GM10248 (cell line): ENCODE results near the gene RASL12.

ENCODE experiments used
- CTCF ChIA-PET: fragments of 300-600 bp; sonication (Branson Sonifier 250); formaldehyde crosslinking; extraction: SDS; loops from one replicate; lab custom pipeline; 2021; ENCODE audit warnings: antibody characterized with exemption; lab: Yijun Ruan, JAX
- POLR2A ChIA-PET: fragments of 350-650 bp; sonication (Branson Sonifier 250); formaldehyde crosslinking; extraction: SDS; loops from one replicate; lab custom pipeline; 2020; ENCODE audit warnings: antibody characterized with exemption; lab: Yijun Ruan, JAX
- DNase-seq: peaks from one replicate; pipeline ENCODE4 v3.0.0; 2012; ENCODE audit errors: extremely low spot score
- CTCF ChIP-seq: IDR thresholded peaks from 2 replicates; pipeline ENCODE4 v1.5.1; 2012; ENCODE audit warnings: mild to moderate bottlenecking, low read depth; ENCODE audit errors: extremely low read depth, missing control alignments, control extremely low read depth

Gene RASL12

GRCh38 chr15:65062726-65063125, 5.1 kb downstream of the RASL12 start:
- ChIA-PET CTCF (interaction anchor here (0.6 to 7.3 kb wide), 7 partner anchors 8 to 224 kb away, joined by 3 to 29 read pairs (median 4); partner anchors contain the start of genes KBTBD13 and PARP16), POLR2A (no interaction called here)
- TF ChIP-seq CTCF: no peak
- DNase-seq: no peak

- ChIA-PET CTCF (interaction anchor here (1.0 to 7.3 kb wide), 5 partner anchors 9 to 225 kb away, joined by 3 to 29 read pairs (median 4); partner anchors contain the start of genes KBTBD13 and PARP16), POLR2A (interaction anchor here (0.7 kb wide), 2 partner anchors 118 to 229 kb away, joined by 5 read pairs; no protein-coding TSS in a partner anchor)
- TF ChIP-seq CTCF: no peak
- DNase-seq: no peak
These were observed 5.7 kb downstream of the RASL12 start for GRCh38 chr15:65062061-65062460.

DNA sequence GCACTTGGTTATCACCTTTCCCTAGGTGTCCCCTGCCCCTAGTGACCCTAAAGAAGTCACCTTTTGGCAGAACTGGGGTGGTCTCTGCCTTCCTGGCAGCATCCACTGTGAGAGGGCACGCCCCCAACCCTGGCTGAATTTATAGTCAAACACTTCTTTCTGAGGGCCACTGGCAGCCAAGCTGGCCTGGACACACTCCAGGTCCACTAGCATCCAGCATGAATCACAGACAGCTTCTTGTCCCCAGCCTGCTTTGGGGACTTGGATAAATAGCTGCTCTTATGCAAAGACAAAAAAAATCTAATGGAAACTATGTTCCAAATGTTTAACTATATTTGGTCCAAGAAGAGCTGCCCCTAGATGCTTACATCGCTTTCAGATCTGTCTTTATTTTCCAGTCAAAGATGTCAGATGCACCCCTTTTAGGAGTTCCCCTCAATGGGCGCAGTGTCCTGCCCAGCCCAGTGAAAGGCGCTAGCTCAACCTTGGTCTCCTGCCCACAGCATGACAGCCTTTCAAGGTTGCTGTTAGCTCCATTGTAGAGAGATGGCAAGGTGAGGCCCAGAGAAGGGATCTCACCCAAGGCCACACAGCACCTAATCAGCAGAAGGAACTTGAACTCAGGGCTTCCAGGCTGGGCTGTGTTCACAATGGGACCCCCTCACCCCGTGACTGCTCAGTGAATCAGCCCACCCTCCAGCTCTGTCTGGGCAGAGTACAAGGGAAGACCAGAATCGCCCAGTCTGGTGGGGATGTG, 7.0 kb downstream of the RASL12 start:
- DNase-seq: no peak
- POLR2A ChIA-PET: interaction anchor here (0.6 kb wide), 1 partner anchor 89 kb away, joined by 9 read pairs; no protein-coding TSS in a partner anchor
- no peak for TF ChIP-seq CTCF
- CTCF ChIA-PET: interaction anchor here (0.7 to 7.3 kb wide), 6 partner anchors 9 to 339 kb away, joined by 3 to 29 read pairs (median 5); partner anchors contain the start of gene KBTBD13

- POLR2A ChIA-PET: no interaction called here
These were observed 7.7 kb downstream of the RASL12 start for GRCh38 chr15:65059931-65060596.

GRCh38 chr15:65059369-65059750, 8.4 kb downstream of the RASL12 start:
- TF ChIP-seq CTCF: no peak
- DNase-seq: no peak
- ChIA-PET POLR2A (no interaction called here), CTCF (interaction anchor here (1.1 to 7.3 kb wide), 4 partner anchors 15 to 327 kb away, joined by 3 to 29 read pairs (median 5); partner anchors contain the start of gene KBTBD13)

More at GRCh38 chr15:65059931-65060596, 7.7 kb downstream of the RASL12 start:
- no peak for TF ChIP-seq CTCF
- CTCF ChIA-PET: interaction anchor here (1.1 to 7.3 kb wide), 4 partner anchors 16 to 328 kb away, joined by 3 to 29 read pairs (median 5); partner anchors contain the start of gene KBTBD13
- DNase-seq: no peak
